GM19467 (cell line): Measurements from ENCODE around the gene POU2F2.
"Not testable (repeated sequence)": the region's sequence is repeated elsewhere in the genome, so short reads cannot be mapped to it uniquely, and the experiment has no call there.

ENCODE experiments used
- ATAC-seq: cut with Tn5 transposase; IDR thresholded peaks from one replicate; pipeline ENCODE4 v1.9.1; 2021; ENCODE audit warnings: mild to moderate bottlenecking, moderate library complexity; ENCODE audit not compliant: unreplicated experiment

Gene POU2F2

GRCh38 chr19:42066075-42066754, 66.0 kb downstream of the POU2F2 start:
- ATAC-seq = no peak

DNA sequence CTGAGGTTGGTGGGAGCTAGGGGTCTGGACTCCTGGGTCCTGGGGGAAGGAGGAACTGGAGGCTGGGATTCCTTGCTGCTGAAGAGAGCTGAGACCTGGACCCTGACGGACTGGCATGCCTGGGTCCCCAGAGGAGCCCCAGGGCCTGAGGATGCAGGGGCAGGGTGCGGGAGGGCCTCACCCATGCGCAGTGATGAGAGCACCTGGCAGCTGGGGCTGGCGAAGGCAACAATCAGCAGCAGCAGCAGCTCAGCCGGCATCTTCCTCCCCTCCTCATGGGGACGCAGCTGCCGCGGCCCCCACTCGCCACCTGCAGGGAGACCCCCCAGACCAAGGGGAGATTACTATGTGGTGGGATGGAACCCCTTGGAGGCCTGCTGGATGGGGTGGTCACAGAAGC, 66.7 kb downstream of the POU2F2 start:
- no peak for ATAC-seq

DNA sequence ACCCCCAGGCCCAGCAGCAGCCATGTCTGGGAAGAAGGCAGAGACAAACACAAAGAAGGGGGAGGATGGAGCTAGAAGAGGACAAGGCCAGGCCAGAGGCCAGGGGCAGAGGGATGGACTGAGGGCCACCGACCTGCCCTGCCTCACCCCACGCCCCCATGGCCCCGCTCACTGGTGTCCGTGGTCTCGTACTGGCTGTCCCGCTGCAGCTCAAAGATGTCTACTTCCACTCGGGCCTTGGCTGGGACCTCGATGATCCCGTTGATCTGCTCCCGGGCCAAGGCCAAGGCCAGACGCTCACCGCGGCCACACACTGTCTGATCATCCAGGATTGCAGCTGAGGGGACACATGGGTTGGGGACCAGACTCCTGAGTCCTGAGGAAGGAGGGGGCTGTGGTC, 67.2 kb downstream of the POU2F2 start:
- ATAC-seq = no peak

GRCh38 chr19:42064432-42064831, 67.8 kb downstream of the POU2F2 start:
- ATAC-seq = no peak

DNA sequence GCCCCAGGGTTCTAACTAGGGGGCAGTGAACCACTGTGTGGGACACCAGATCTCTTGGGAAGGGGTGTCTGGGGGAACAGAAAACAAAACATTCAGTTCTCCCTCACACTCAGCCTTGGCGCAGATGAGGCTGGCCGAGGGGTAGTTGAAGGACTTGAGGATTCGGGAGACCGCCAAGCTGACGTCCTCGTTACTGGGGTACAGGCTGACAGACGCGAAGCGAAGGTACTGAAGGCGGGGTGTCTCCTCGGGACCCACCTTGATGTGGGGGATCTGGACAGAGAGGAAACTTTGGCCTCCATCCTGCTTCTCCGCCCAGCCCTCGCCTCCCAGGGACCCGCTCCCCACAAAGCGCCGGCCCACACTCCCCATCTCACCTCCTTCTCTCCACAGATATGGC, 69.9 kb downstream of the POU2F2 start:
- no peak for ATAC-seq

GRCh38 chr19:42060117-42060516, 72.1 kb downstream of the POU2F2 start:
- ATAC-seq = no peak

DNA sequence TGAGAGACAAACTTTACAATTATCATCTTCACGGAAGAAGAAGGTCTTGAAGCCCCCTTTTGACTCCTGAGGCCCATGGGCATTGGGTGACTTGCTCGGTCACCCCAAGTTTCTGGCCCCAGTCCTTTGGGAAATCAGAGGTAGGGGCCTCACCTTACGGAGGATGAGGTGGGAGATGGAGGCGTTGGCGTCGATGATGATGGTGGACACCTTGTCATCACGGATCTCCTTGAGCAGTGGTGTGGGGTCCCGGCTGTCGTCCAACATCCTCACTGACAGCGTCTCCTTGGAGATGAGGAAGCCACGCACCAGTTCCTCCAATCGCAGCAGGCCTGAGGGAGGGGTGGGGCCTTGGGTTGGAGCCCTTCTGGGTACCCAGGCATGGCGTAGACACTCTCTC, 73.0 kb downstream of the POU2F2 start:
- ATAC-seq = no peak

DNA sequence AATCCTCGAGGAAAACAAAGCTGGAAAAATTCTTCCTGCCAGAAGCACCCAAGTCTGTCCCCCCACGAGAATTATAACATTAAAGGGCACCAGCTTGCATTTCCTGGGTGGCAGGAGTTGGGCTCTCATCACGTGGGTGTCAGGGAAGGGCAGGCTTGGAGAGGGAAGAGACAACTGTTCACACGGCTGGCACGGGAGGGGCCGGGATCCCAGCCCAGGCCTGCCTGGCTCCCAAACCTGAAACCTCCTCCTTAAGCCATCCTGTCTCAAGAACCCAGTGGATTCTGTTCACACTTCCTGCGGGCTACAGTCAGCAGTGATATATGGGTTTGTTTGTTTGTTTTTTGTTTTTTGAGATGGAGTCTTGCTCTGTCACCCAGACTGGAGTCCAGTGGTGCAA, 74.4 kb downstream of the POU2F2 start:
- ATAC-seq = no peak

GRCh38 chr19:42054205-42054604, 78.0 kb downstream of the POU2F2 start:
- ATAC-seq = no peak

- no peak for ATAC-seq
Measured at GRCh38 chr19:42053037-42053935, 79.0 kb downstream of the POU2F2 start.

- ATAC-seq = no peak
Measured at GRCh38 chr19:42052241-42052863, 79.9 kb downstream of the POU2F2 start.

DNA sequence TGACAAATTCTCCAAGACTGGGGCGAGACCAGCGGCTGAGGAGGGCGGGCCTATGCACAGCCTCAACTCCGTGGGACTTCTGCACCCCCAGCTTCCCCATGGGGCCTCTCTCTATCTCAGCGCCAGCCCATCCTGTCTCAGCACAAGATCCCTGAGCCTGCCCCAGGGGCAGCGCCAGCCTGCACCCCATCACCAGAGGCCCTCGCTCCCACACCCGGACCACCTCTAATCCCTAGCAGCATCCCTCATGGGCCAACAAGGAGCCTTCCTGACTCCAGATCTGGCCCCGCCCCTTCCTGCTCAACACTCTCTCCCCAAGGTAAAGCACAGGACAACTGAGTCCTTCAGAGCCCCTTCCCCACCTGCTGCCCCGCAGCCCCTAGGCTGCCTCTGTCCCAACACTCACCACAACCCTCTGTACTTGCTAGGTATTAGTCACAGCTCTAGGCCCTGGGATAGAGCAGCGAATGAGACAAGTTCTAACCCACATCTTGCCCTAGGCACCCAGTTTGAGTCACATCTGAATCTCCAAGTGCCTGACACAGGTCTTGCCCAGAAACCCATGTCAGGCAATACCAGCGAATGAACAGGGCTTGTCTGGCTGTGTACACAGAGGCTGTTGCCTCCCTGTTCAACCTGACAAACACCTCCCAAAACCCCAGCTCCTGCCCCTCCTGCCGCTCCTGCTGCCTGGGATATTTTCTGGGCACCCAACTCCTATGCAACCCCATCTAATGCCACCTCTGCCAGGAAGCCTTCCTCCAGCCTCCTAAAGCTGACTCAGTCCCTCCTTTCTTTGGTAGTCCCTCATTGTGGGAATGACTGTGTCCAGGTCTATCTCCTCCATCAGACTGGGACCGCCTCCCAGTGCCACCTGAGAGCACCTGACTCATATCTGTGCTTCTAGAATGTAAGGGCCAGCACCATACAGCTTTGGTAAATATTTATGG, 80.8 kb downstream of the POU2F2 start:
- ATAC-seq = no peak

GRCh38 chr19:42048992-42049391, 83.3 kb downstream of the POU2F2 start:
- ATAC-seq = no peak

GRCh38 chr19:42045575-42045974, 86.7 kb downstream of the POU2F2 start:
- ATAC-seq = no peak

DNA sequence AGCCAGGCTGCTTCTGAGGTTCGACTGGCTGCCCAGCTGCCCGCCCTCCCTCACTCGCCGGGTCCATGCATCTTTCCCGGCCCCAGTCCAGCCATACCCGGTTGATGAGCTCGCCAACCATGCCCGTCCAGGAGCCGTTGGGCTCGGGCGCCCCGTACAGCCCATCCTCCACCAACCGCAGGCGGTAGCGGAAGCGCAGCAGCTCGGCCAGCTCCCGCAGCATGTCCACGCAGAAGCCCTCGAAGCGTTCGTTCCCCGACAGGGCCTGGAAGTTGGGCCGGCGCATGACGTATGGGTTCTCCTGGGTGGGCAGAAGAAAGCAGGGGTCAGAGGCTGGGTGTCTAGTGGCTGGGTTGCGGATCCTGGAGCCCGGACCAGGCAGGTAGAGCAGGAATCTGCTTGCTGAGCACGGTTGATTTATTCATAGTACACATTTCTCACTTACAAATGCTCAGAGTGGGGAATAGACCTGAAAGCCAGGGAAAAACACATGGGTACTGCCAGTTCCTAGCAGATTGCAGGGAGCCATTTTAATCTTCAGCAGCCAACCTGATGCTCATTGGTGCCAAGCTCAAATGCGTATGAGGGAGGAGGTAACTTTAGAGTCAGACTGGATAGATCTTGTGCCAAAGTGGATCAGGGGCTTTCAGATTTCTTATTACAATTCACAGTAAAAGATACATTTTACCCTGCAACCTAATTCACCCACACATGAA, 89.6 kb downstream of the POU2F2 start:
- no peak for ATAC-seq

- not testable (repeated sequence) for ATAC-seq
Measured at GRCh38 chr19:42040491-42040890, 91.8 kb downstream of the POU2F2 start.

DNA sequence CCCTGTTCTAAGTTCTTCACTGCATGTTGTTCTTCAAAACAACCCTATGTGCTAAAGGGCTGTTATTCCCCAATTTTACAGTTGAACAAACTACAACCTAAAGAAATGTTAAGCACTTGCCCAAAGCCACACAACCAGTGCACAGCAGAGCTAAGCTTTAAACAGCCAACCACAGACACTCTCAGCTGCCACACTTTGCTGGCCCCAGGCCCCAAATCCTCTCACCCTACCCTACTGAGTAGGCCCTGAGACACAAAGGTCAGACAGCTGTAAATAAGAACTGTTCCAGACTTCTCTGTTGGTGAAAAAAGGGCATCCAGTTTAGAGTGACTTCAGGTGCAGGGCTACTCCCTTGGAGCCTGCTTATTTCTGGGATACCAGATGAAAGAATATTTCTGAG, 92.2 kb downstream of the POU2F2 start:
- ATAC-seq = no peak

DNA sequence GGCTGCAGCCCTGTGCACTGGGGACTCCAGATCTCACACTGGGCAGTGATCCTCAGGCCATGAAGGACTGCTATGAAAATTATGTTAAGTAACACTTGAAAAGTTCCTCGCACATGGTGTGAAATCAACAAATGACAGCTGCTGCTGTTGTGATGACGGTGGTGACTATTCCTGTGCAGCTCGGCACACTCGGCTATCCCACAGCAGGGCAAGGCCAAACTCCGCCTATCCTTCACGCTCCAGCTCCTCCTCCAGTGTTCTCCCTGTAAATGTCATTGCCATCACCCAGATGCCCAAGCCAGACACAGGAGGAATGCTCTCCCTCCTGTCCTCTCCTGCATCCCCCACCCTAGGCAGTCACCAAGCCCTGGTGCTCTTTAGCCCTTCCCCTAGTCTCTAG, 93.6 kb downstream of the POU2F2 start:
- ATAC-seq = no peak

- no peak for ATAC-seq
Measured at GRCh38 chr19:42037649-42038048, 94.6 kb downstream of the POU2F2 start.
